IMR-90 (cell line): ENCODE data around the gene KAT2B. TPM values are rescaled to one million over a fixed set of nuclear protein-coding genes. Genes with fewer than 3 reads are reported as not detected.
A peak's percentile ranks its signal among the peaks of the same experiment; 100 is the strongest.

Source experiments
- ATAC-seq: fragments of 200-7000 bp; cut with Tn5 transposase; 2 replicates; pipeline ENCODE4 v1.9.1; 2020; ENCODE audit warnings: low read depth, mild to moderate bottlenecking, moderate library complexity
- BruUV-seq: library from RNA; stranded (reverse); fragments of 400-500 nt; replicated peaks from 2 replicates; lab custom pipeline; 2021; lab: Mats Ljungman, UMichigan
- CTCF ChIA-PET: fragments of 300-600 bp; formaldehyde crosslinking; extraction: SDS; loops from one replicate; lab custom pipeline; 2021; ENCODE audit warnings: antibody characterized with exemption; lab: Yijun Ruan, JAX
- POLR2A ChIA-PET: fragments of 300-600 bp; sonication (Branson Sonifier 250); formaldehyde crosslinking; loops from one replicate; lab custom pipeline; 2022; ENCODE audit warnings: antibody characterized with exemption; ENCODE audit not compliant: unreplicated experiment; lab: Charles Lee
- DNase-seq: peaks from one replicate; pipeline ENCODE4 v3.0.0; 2013
- H2AFZ ChIP-seq: replicated peaks from 2 replicates; pipeline ENCODE3; 2013; ENCODE audit warnings: low read length, mild to moderate bottlenecking; ENCODE audit not compliant: poor library complexity
- H2AK5ac ChIP-seq: 2 replicates; pipeline ENCODE4 v1.6.1; 2013; ENCODE audit warnings: low read depth, low read length, inconsistent platforms
- H2AK9ac ChIP-seq: replicated peaks from 2 replicates; pipeline ENCODE3; 2013; ENCODE audit warnings: mild to moderate bottlenecking, low read depth, low read length, moderate library complexity; ENCODE audit not compliant: poor library complexity
- H2BK120ac ChIP-seq: 2 replicates; pipeline ENCODE4 v1.6.1; 2013; ENCODE audit warnings: low read depth, low read length, inconsistent platforms
- H2BK15ac ChIP-seq: 3 replicates; pipeline ENCODE4 v1.6.1; 2013; ENCODE audit warnings: low read depth, low read length, inconsistent platforms
- H2BK20ac ChIP-seq: 2 replicates; pipeline ENCODE4 v1.6.1; 2013; ENCODE audit warnings: low read depth, mild to moderate bottlenecking, inconsistent platforms, low read length, moderate library complexity
- H2BK5ac ChIP-seq: 2 replicates; pipeline ENCODE4 v1.6.1; 2013; ENCODE audit warnings: mild to moderate bottlenecking, low read depth, low read length, inconsistent platforms; ENCODE audit not compliant: poor library complexity, severe bottlenecking
- H3K14ac ChIP-seq: replicated peaks from 2 replicates; pipeline ENCODE4 v1.6.1; 2013; ENCODE audit warnings: low read depth, low read length, inconsistent platforms
- H3K18ac ChIP-seq: 2 replicates; pipeline ENCODE4 v1.6.1; 2013; ENCODE audit warnings: low read depth, low read length, control low read depth
- H3K23ac ChIP-seq: 2 replicates; pipeline ENCODE4 v1.6.1; 2013; ENCODE audit warnings: low read depth, low read length, inconsistent platforms
- H3K27ac ChIP-seq: 2 replicates; pipeline ENCODE4 v1.5.1; 2013; ENCODE audit warnings: mild to moderate bottlenecking, control low read depth, low read length; ENCODE audit not compliant: insufficient read depth
- H3K27me3 ChIP-seq: 2 replicates; pipeline ENCODE4 v1.6.1; 2013; ENCODE audit warnings: low read length; ENCODE audit not compliant: control insufficient read depth, insufficient read depth
- H3K36me3 ChIP-seq: 2 replicates; pipeline ENCODE4 v1.6.1; 2013; ENCODE audit warnings: low read length, mixed read lengths; ENCODE audit not compliant: control insufficient read depth, insufficient read depth
- H3K4ac ChIP-seq: 2 replicates; pipeline ENCODE4 v1.6.1; 2013; ENCODE audit warnings: low read depth, low read length, inconsistent platforms
- H3K4me1 ChIP-seq: 2 replicates; pipeline ENCODE4 v1.6.1; 2013; ENCODE audit warnings: low read length, mixed read lengths; ENCODE audit not compliant: control insufficient read depth, insufficient read depth
- H3K4me2 ChIP-seq: 2 replicates; pipeline ENCODE4 v1.6.1; 2013; ENCODE audit warnings: low read depth, mild to moderate bottlenecking, control low read depth, low read length, moderate library complexity
- H3K4me3 ChIP-seq: 2 replicates; pipeline ENCODE4 v1.5.1; 2013; ENCODE audit warnings: low read depth, mild to moderate bottlenecking, control low read depth, low read length, moderate library complexity; ENCODE audit not compliant: insufficient read depth
- H3K56ac ChIP-seq: 2 replicates; pipeline ENCODE4 v1.6.1; 2013; ENCODE audit warnings: low read length, inconsistent platforms; ENCODE audit not compliant: insufficient read depth; ENCODE audit errors: extremely low read depth
- H3K79me1 ChIP-seq, 2 experiments: 2 replicates each; pipeline ENCODE4 v1.6.1; 2013; ENCODE audit warnings: low read length in 2 of 2, inconsistent platforms in 1 of 2, low read depth in 1 of 2
- H3K9ac ChIP-seq: 2 replicates; pipeline ENCODE4 v1.6.1; 2013; ENCODE audit warnings: low read depth, low read length, control low read depth
- H3K9me1 ChIP-seq: 2 replicates; pipeline ENCODE4 v1.6.1; 2013; ENCODE audit warnings: low read length, inconsistent platforms; ENCODE audit not compliant: insufficient read depth
- H3K9me3 ChIP-seq: 2 replicates; pipeline ENCODE4 v1.6.1; 2013; ENCODE audit warnings: low read length; ENCODE audit not compliant: control insufficient read depth, insufficient read depth
- H4K20me1 ChIP-seq: 2 replicates; pipeline ENCODE4 v1.6.1; 2013; ENCODE audit warnings: low read length, inconsistent platforms; ENCODE audit not compliant: insufficient read depth
- H4K5ac ChIP-seq: 2 replicates; pipeline ENCODE4 v1.6.1; 2013; ENCODE audit warnings: mild to moderate bottlenecking, low read depth, low read length, control low read depth
- H4K8ac ChIP-seq, 2 experiments: 2 replicates each; pipeline ENCODE4 v1.6.1; 2013; ENCODE audit warnings: low read depth in 2 of 2, low read length in 2 of 2, control low read depth in 1 of 2, inconsistent platforms in 1 of 2
- H4K91ac ChIP-seq: 2 replicates; pipeline ENCODE4 v1.6.1; 2013; ENCODE audit warnings: low read depth, low read length, inconsistent platforms; ENCODE audit not compliant: insufficient read depth
- BHLHE40 ChIP-seq: fragments of 150-350 bp; IDR thresholded peaks from 2 replicates; pipeline ENCODE4 v1.6.1; 2016; ENCODE audit warnings: mild to moderate bottlenecking, low read depth, low read length
- CHD1 ChIP-seq: IDR thresholded peaks from 2 replicates; pipeline ENCODE4 v1.6.1; 2012; ENCODE audit warnings: low read depth, low read length, improper control_type of control experiment
- FOS ChIP-seq: fragments of 150-350 bp; IDR thresholded peaks from 2 replicates; pipeline ENCODE4 v1.6.1; 2016; ENCODE audit warnings: low read depth, low read length
- MAFK ChIP-seq: IDR thresholded peaks from 2 replicates; pipeline ENCODE4 v1.6.1; 2012; ENCODE audit warnings: low read depth, low read length, improper control_type of control experiment
- MAZ ChIP-seq: IDR thresholded peaks from 2 replicates; pipeline ENCODE4 v1.6.1; 2012; ENCODE audit warnings: low read depth, mild to moderate bottlenecking, low read length, improper control_type of control experiment, moderate library complexity, borderline replicate concordance
- MXI1 ChIP-seq: IDR thresholded peaks from 2 replicates; pipeline ENCODE4 v1.6.1; 2012; ENCODE audit warnings: low read depth, mild to moderate bottlenecking, low read length, moderate library complexity, borderline replicate concordance
- RAD21 ChIP-seq: IDR thresholded peaks from 2 replicates; pipeline ENCODE4 v1.6.1; 2012; ENCODE audit warnings: low read length, improper control_type of control experiment
- RFX5 ChIP-seq: IDR thresholded peaks from 2 replicates; pipeline ENCODE4 v1.8.0; 2012; ENCODE audit warnings: low read depth, mild to moderate bottlenecking, low read length, moderate library complexity
- SMC3 ChIP-seq: fragments of 150-350 bp; IDR thresholded peaks from 2 replicates; pipeline ENCODE4 v1.6.1; 2016; ENCODE audit warnings: low read depth, mild to moderate bottlenecking, antibody characterized with exemption, low read length, moderate library complexity
- USF2 ChIP-seq: fragments of 150-350 bp; IDR thresholded peaks from 2 replicates; pipeline ENCODE4 v1.6.1; 2017; ENCODE audit warnings: mild to moderate bottlenecking, antibody characterized with exemption, low read length, low read depth
- WGBS, 2 experiments: methylation state at CpG; one replicate each; pipeline versions ENCODE4 v1.1.5 to v1.1.7; 2013; ENCODE audit warnings: missing lambda C conversion rate in 2 of 2; ENCODE audit not compliant: insufficient read length in 1 of 2; ENCODE audit errors: extremely low coverage in 2 of 2; 5-methylcytosine and 5-hydroxymethylcytosine counted together
- dilution Hi-C: fragments of 300-500 bp; cut with HindIII; formaldehyde crosslinking; loops from one replicate; pipeline ENCODE4 v1.14.3; 2018; ENCODE audit warnings: low sequenced_read_pairs; ENCODE audit not compliant: unreplicated experiment
- in situ Hi-C: fragments of 300-500 bp; cut with MboI; formaldehyde crosslinking; loops from 3 replicates; pipeline ENCODE4 v1.14.3; 2019; ENCODE audit warnings: low sequenced_read_pairs, inconsistent platforms, mixed read lengths
- intact Hi-C: fragments of 100-400 bp; cut with micrococcal nuclease; formaldehyde crosslinking; loops from 2 replicates; pipeline ENCODE4 v1.10.0; 2022
- polyA plus RNA-seq, 3 experiments: library from polyadenylated mRNA; depleted of rRNA; stranded (reverse); fragments of >200 nt; gene quantifications; 2 replicates each; pipeline ENCODE4 v1.2.3, GENCODE V29; 2012; ENCODE audit warnings: low replicate concordance in 1 of 3
- total RNA-seq: library from RNA; depleted of rRNA; stranded (reverse); fragments of >200 nt; gene quantifications from 2 replicates; pipeline ENCODE4 v1.2.3, GENCODE V29; 2012
- TF ChIP-seq, protein P1 (sequence below): conservative IDR thresholded peaks from 2 replicates; pipeline ENCODE4 v1.5.1; 2012; ENCODE audit warnings: mild to moderate bottlenecking, low read depth, low read length, improper control_type of control experiment

The KAT2B gene
- total and polyA plus RNA-seq, 2 of the 4 experiments (the other 2 are of a cell fraction) = 2.0 to 2.2 TPM

- H2AFZ ChIP-seq = no peak overlapping the region
- H3K23ac ChIP-seq = no peak overlapping the region
- WGBS, 2 experiments = 33% methylated on average over 1 of the region's 7 CpGs; no CpG with 5 or more reads in 1 of the 2 experiments
- no peak overlapping the region for H3K56ac ChIP-seq
- no peak overlapping the region for H4K91ac ChIP-seq
- H2AK5ac ChIP-seq = no peak overlapping the region
- H3K79me1 ChIP-seq = no peaks in the 10 kb centered on the region
- in situ Hi-C loops = no loop called here
- no peaks in the 10 kb centered on the region for H4K20me1 ChIP-seq
- ATAC-seq = peak; percentile 27; the same call in 1 of the 2 replicates
- intact Hi-C loops = no loop called here
- ChIA-PET POLR2A (interaction anchor here (1.0 kb wide), 1 partner anchor 10 kb away, joined by 3 read pairs; no protein-coding TSS in a partner anchor), CTCF (interaction anchor here (0.7 kb wide), 1 partner anchor 437 kb away, joined by 3 read pairs; no protein-coding TSS in a partner anchor)
- H3K4ac ChIP-seq = no peak overlapping the region
- no peak overlapping the region for H2BK5ac ChIP-seq
- H3K18ac ChIP-seq = no peak overlapping the region
- BruUV-seq = no TSS peak
- dilution Hi-C loops = no loop called here
- H3K9me1 ChIP-seq = no peaks in the 10 kb centered on the region
- no peak overlapping the region; the same call in 1 of the 2 replicates for H3K14ac ChIP-seq
- no peak overlapping the region for H3K27ac ChIP-seq
- no peak overlapping the region for H3K4me3 ChIP-seq
- TF ChIP-seq FOS (no peak), MXI1 (no peak), USF2 (no peak), RAD21 (no peak), BHLHE40 (no peak), RFX5 (no peak), MAFK (no peak), SMC3 (no peak), MAZ (no peak), CHD1 (no peak)
- TF ChIP-seq, protein P1, sequence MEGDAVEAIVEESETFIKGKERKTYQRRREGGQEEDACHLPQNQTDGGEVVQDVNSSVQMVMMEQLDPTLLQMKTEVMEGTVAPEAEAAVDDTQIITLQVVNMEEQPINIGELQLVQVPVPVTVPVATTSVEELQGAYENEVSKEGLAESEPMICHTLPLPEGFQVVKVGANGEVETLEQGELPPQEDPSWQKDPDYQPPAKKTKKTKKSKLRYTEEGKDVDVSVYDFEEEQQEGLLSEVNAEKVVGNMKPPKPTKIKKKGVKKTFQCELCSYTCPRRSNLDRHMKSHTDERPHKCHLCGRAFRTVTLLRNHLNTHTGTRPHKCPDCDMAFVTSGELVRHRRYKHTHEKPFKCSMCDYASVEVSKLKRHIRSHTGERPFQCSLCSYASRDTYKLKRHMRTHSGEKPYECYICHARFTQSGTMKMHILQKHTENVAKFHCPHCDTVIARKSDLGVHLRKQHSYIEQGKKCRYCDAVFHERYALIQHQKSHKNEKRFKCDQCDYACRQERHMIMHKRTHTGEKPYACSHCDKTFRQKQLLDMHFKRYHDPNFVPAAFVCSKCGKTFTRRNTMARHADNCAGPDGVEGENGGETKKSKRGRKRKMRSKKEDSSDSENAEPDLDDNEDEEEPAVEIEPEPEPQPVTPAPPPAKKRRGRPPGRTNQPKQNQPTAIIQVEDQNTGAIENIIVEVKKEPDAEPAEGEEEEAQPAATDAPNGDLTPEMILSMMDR = no peak
- H3K27me3 ChIP-seq = no peaks in the 10 kb centered on the region
- no peaks in the 10 kb centered on the region for H3K9me3 ChIP-seq
- H2BK20ac ChIP-seq = no peak overlapping the region
- H3K4me1 ChIP-seq = no peaks in the 10 kb centered on the region
- no peaks in the 10 kb centered on the region for H3K36me3 ChIP-seq
- H3K4me2 ChIP-seq = no peak overlapping the region
- no peak overlapping the region for H4K8ac ChIP-seq
- no peak overlapping the region for H2BK15ac ChIP-seq
- H2AK9ac ChIP-seq = no peak overlapping the region
- H3K9ac ChIP-seq = no peak overlapping the region
- H2BK120ac ChIP-seq = no peak overlapping the region
- H4K5ac ChIP-seq = no peak overlapping the region
- DNase-seq = no peak
Observed at GRCh38 chr3:20141851-20142250, 101.6 kb downstream of the KAT2B start.
